IPS-NIHi7 (cell line): Measurements from ENCODE around the gene PPL.
"Not testable (repeated sequence)": the region's sequence is repeated elsewhere in the genome, so short reads cannot be mapped to it uniquely, and the experiment has no call there.

Experiments used
- DNase-seq: peaks from one replicate; pipeline ENCODE4 v3.0.0; 2012; ENCODE audit warnings: mixed read lengths; ENCODE audit errors: extremely low spot score

The PPL gene

DNA sequence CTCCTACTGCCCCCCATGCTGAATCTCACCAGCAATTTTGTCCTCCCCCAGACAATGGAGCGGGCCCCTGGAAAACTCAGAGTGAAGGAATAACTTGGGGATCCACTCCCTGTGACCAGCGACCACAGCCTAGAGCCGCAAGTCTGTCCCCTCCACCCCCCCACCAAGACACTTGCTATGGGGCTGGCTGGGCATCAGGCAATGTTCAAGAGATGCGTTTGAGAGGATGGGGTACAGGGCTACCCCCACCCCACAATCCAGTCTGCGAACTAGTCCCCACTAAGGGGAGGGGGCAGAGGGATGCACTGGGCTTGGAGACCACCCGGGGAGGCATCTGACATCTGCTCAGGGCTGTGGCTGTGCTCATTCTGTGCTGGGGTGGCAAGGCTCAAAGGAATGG is 2.4 kb downstream of the PPL start:
- no peak for DNase-seq

DNA sequence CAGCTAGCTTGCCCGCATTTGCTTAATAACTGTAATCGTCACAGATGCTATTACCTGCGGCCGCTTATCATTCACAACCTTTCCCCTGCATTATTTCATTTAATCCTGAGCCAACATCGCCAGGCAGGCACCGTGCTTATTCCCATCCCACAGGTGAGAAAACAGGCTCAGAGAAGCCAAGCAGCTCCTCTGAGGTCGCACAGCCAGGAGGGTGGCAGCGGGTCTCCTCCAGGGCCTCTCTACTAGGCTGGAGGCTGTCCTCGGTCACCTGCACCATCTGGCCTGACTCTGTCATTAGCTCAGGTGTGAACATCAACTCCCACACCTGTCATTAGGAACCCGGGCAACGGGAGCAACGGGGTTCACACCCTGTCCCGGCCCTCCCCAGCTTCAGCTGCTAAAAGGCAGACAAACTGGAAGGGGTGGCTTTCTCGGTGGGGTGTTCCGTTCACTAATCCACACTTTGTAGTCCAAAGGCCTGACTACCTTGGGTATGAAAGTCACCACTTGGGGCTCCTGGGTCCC is 3.0 kb downstream of the PPL start:
- DNase-seq, result no peak

DNA sequence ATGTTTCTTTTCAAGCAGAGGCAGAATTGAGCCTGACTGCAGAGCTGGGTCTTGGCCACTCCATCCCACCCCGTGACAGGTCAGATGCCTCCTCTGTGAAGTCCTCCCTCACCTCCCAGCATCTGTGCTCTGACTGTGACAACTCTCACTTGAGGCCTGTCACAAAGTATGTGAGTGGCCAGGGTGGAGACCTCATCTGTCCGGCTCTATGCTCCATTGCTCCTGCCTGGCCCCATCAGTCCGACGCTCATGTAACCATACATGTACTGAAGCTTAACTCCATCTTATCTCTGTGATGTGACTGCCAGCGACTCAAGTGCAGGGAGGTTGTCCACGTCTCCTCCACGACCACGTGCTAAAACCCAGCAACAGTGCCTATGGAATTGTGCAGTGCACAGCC is 3.5 kb downstream of the PPL start:
- DNase-seq, result no peak

DNA sequence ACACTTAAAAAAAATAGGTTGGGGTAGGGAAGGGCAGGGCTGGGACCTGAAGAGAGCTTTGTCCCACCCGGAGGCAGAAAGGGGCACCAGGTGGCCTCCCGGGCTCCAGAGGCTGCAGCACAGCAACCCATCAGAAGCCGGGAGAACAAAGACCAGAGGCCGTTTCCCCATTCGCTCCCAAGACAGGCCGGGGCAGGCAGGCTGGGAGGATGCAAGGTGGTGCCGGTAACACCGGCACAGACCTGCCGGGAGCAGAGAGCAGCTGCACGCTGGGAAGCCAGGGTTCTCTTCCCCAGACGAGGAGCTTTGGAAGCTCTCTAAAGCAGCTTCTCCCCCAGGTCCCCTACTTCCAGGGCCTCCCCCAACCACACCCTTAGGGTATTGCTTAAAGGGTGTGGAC is 5.6 kb downstream of the PPL start:
- no peak for DNase-seq

DNA sequence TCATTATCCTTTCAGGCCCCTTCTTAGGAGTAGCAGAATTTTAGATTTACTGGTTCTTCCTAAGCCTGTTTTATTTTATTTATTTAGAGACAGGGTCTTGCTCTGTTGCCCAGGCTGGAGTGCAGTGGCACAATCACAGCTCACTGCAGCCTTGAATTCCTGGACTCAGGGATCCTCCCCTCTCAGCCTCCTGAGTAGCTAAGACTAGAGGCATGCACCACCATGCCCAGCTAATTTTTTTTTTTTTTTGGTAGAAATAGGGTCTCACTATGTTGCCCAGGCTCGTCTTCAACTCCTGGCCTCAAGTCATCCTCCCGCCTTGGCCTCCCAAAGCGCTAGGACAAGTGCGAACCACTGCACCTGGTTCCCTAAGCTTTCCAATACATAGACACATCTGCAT is 7.3 kb downstream of the PPL start:
- DNase-seq, result not testable (repeated sequence)

DNA sequence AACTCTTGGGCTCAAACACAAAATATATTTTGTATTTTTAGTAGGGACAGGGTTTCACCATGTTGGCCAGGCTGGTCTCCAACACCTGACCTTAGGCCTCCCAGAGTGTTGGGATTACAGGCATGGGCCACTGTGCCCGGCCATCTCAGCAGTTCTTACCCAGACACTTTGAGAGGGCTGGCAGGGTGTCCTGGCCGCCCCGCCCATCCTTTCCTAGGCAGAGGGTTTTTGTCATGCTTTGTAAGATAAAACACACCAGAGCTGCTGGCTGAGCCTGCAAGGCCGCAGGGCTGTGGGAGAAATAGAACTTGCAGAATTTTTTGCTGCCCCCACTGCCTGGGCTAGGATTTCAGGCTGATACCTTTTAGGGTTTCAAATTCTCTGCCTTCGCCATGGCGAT is 8.7 kb downstream of the PPL start:
- no peak for DNase-seq

DNA sequence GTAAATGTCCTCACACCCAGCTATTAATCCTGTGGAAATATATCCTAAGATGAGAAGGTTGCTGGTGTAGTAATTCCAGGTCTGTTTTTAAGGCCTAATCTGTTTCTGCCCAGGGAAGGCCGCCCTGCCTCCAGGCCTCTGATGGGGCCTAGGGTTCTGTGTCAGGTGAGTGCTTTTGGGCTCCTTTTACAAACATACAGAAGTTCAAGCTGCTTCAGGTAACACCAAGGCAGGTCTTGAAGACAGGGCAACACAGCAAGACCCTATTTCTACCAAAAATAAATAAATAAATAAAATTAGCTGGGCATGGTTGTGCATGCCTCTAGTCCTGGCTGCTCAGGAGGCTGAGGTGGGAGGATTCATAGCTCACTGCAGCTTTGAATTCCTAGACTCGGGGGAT is 9.3 kb downstream of the PPL start:
- DNase-seq, result no peak

DNA sequence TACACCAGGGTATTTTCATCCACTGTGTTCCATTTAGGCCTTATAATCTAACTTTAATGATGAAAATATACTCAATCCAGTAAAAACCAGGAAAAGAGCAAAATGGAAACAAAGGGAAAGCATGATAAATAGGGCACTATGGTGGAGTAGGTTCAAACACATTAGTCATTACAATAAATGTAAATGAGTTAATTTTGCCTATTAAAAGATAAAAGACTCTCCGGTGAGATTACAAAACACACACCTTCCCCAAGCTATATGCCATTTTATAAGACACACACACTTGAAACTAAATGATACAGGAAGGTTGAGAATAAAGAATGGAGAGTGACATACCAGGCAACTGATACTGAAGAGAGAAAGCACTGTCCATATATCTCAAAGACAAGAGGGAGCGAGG is 10.0 kb downstream of the PPL start:
- DNase-seq, result no peak

DNA sequence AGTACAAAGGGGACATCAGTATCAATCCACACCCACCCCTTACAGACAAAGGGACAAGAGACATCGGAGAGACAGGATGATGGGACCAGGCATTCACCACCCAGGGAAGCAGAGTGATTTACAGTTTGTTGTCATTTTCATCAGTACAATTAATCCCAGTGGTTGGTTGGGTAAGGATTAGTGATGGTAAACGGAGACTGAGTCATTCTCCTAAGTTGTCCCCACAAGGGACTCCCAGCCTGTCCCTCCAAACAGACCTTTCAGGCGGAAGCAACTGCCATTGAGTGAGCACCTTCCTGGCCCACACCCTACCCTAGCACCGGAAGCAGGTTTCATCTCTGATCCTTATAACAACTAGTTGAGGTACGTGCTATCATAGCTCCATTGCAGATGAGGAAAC is 11.2 kb downstream of the PPL start:
- no peak for DNase-seq

DNA sequence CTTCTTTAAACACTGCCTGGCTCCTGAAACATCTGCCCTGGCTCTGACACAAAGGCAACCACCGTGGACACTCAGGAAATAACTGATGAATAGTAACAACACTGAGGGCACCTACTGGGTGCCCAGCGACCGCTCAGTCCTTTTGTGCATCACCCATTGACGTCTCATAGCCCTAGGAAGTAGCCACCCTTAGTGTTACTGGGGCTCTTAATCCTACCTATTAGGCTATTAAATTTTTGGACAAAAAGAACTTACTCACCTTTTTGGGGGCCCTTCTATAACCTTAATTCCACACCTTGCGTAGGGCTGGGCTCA is 11.7 kb downstream of the PPL start:
- no peak for DNase-seq

DNA sequence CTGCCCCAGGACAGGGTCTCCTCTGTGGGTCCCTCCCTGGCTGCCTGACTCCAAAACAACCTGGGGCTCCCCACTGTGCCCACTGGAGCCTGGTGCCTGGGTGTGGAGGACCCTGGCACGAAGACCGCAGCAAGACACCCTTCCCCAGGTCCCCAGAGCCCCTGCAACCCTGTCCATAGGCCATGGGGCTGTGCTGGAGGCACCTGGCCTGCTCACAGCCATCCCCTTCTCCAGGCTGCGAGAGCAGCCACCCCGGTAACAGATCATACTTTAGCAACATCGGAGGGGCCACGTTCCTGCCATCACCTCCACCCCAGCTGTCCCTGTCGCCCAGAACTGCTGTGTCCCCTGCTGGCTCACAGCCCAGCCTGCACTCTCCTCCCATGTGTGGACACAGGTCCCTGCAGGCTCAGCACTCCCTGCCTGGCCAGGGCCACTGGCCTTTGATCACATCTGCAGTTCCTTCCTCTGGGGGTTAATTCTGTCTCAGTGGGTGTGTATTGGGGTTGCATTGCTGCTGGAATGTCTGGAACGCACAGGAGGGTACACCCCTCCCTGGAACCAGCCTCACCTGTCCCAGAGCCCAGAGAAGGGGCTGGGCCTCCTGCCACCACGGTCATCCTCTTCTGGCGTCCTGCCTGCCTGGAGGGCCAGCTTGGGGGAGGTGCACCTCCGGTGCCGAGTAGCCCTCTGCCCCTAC is 12.2 kb downstream of the PPL start:
- DNase-seq, result peak; percentile 44

DNA sequence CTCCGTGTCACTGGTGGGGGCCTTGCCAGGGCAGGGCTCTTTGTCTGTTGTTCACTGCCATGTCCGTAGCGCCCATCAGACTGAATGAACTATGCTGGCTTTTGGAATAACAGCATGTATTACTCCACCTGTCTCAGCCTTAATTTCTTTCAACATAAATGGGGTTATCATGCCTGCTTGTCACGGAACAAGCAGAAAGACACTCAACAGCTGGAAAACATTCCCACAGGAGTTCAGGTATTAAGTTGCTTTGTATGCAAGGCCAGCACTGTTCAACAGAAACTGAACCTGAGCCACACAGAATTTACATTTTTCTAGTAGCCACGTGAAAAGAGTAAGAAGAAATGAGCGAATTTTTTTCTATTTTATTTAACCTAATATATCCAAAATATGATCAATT is 13.1 kb downstream of the PPL start:
- no peak for DNase-seq

DNA sequence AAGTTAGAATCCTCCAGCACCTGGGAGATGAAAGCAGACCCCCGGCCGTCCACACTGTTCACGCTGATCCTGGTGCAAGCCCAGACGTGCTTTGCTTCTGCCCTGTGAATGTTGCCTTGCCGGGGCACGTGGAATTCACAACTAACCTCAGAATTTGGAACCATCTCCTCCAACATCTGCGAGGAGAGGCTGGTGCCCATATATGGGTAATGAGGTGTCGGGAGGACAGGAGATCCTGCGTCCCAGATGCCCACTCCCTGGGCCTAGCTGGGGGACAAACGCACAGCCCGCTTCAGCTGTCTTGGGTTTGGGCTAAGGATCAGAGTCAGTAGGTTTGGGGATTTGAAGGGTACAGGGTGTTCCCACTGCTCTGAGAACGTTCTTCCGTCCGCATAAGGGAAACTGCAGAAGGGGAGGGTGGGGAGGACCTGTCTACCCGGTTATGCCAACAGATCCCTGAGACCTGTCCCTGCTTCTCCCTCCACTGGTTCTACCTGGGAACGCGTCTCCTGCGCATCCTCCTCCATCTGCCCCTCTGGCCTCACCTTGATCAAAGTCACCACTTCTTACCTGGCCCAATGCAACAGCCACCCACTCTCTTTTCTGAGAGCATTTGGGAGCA is 14.1 kb downstream of the PPL start:
- DNase-seq, result no peak

DNA sequence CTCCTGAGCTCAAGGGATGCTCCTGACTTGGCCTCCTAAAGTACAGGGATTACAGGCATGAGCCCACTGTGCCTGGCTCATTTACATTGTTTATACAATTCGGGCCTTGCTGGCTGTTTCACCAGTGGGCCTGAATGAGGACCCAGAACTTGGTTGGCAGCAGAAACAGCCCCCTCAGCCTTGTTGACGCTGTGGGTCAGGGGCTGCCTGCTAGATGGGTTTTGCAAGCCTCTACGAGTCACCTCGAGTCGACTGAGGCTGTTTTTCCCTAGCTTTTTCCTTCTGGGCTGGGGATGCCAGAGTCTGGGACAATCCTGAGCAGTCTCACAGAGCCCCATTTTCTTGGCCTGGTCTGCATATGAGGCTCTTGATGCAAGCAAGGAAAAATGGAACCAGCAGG is 16.1 kb downstream of the PPL start:
- DNase-seq, result no peak

DNA sequence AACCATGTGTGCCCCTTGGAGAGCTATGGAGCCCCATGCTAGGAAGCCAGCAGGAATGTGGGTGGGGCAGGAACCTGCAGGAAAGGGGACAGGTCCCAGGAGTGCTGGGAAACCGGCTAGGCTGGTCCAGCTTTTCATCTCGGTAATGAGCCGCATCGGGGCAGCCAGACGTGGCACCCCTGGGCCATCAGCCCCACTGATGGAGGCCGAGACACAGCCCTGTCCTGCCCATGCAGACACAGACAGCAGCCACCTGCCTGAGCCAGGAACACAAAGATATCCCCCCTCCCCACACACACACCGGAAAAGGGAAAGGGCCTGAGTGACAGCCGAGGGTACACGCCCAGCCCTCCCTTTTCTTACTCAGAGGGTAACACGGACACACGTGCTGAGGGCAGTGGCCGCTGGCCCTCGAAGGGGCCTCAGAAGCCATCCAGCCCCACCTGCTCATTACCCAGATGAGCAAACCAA is 18.1 kb downstream of the PPL start:
- peak; percentile 45 for DNase-seq

DNA sequence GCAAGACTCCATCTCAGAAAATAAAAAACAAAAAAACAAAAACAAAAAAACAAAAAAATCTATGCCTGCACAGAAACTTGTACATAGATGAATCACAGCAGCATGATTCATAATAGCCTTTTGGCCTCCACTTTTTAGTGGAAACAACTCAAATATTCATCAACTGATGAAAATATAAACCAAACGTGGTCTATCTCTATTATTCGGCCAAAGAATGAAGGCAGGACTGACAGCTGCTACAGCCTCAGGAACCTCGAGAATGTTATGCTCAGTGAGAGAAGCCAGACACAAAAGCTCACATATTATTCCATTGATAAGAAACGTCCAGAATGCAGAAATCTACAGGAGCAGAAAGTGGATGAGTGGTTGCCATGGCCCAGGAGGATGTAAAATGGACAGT is 19.8 kb downstream of the PPL start:
- no peak for DNase-seq

DNA sequence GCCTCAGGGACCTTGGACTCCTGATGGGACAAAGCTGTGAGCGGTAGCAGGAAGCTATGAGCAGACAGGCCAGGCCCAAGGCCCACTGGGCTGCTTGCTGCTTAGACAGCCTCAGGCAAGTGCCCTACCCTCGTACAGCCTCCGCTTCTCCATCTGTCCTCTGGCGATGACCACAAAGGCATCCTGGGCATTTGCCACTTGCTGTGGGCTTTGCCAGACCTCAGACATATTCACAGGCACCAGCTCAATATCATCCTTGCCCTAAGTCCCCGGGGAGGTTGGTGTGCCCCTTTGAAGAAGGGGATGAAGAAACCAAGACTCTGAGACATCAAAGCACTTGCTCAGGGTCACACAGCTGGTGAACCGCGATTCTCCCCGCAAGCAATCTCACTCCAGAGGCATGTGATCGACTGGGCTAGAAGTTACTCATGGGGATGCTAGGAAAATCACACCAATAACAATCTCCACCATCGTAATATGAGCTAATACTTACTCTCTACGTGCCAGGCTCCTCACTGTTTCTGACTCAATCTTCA is 21.7 kb downstream of the PPL start:
- no peak for DNase-seq

DNA sequence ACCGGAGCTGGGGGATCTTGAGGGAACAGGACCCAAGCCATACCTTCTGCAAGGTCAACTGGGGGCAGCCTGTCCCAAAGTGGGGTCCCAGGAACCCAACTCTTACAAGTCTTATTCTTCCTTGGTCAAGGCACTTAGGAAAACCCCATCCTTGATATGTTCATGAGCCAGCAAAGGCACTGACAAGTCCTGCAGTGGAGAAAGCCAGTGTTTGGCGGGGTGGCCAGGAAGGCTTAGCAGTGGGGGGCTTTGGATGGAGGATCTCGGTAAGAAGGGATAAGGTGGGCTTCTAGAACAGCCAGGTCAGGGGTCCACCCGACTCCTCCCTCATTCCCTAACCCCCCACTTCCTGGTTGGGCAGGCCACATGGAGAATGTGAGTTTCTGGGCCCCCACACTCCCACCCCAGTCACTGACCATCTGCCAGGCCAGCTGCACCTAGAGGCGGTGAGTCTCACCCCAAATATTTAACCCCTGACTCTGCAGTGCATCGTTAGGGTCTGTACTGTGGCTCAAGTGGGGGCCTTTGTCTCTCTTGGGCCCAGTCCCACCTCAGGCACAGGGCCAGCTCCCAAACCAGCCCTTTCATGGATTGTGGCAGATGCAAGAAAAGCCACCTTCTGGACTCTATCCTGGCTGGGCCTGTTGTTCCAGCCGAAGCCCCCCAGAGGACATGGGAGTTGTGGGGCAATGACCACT is 22.3 kb downstream of the PPL start:
- no peak for DNase-seq

DNA sequence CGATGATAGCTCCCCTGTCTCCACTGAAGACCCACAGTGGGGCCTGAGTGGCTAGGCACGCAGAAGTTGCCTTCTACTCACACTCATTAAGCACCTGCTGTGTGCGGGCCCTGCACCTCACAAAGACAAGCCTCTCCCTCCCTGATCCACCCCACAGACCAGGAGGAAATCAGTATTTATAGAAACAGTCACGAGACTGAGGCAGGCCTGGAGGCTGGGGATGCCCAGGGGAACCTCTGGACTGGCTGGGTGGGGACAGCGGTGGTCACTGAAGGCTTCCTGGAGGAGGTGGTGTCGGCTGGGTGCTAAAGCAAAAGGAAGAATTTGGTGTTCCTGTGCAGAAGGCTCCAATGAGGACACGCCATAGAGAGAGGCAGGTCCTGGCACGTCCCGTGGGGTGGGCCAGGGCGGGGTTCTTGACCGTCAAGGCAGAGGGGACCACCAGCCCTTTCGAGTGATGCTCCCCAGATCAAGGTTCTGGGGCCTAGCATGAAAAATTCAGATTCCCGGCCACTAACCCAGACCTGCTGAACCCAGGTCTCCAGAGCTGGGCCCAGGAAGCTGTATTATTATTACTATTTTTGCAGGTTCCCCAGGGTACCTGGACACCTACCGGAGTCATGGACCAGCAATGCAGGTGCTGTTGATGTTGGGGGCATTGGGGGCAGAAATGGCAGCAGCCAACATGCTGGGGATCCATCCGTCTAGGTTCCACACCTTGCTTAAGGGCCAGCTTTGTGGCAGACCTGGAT is 23.0 kb downstream of the PPL start:
- no peak for DNase-seq

DNA sequence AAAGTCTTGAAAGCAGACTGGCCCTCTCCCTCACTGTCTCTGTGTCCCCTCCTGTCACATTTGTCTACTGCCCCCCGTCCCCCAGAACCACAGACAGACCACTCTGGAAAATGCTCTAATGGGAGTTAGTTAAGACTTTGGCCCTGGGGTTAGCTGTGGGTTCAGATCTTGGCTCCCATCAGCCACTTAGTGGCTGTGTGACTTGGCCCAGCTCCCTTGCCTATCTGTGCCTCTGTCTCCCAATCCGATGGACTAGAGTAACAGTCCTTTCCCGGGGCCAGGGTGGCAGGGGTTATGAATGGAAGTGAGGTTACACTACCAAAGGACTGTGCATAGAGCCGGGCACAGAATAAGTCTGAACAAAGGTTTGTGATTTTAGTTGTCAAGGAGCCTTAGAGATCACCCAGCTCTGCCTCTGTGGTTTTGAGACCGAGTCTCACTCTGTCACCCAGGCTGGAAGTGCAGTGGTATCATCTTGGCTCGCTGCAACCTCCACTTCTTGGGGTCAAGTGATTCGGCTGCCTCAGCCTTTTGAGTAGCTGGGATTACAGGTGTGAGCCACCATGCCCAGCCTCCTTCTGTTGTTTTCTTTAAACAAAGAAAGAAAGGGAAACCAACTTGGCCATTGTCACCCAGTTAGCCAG is 23.7 kb downstream of the PPL start:
- no peak for DNase-seq

DNA sequence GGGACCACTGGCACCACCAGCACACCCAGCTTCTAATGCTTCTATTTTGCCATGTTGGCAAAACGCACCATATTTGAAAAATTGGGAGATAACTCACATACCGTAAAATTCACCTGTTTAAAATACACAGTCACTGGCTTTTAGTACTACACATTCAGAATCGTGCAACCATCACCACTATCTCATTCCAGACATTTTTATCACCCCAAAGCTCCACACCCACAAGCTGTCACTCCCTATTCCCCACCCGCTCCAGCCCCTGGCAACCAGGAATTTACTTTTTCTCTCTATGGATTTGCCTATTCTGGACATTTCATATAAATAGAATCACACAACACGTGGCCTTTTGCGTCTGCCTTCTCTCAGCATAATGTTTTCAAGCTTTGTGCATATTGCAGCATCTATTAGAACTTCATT is 25.0 kb downstream of the PPL start:
- DNase-seq, result no peak

DNA sequence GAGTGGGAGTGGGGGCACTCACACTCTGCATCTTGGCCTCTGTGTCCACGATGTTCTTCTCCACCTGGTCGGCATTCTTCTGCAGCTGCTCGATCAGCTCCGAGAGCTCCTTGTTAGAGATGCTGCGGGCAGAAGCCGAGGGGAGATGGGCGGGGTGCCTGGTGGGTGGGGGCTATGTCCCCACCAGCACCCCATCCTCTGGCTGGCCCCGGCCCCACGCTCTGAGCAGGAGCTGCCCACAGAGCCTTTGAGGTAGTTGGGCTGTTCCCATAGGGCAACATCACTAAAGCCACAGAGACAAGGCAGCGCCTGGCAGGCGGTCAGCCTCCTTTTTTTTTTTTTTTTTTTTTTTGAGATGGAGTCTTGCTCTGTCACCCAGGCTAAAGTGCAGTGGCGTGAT is 26.1 kb downstream of the PPL start:
- no peak for DNase-seq
